Measurements from ENCODE around the gene AMZ1.

DNA sequence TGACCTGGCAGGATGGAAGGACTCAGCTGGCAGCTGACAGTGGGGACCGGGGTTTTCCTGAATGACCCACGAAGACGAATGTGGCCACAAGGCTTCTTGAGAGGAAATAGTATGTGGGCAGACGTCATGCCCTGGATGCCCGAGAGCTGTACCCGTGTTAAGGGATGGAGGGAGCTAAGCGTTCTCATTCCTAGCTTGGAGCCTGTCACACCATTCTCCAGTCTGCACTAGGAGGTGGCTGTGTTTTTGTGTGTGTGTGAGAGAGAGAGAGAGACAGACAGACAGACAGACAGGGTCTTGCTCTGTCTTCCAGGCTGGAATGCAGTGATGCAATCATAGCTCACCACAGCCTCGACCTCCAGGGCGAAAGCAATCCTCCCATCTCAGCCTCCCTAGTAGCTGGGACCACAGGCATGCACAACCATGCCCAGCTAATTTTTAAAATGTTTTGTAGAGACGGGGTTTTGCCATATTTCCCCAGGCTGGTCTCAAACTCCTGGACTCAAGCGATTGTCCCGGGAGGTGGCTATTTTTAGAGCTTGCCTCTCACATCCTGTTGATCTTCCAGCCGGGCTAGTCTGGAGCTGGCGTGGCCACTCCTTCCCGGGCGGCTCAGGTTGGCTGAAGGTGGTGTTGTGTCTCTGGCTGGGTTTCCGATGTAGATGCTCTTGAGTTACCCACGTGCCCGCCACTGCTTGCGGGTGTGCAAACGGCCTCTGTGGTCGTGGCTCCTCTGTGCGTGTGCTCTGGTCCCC, 2.1 kb downstream of the AMZ1 start:
- TF ChIP-seq POLR2A (IDR thresholded peaks at IDR 0.05) = no peak
- TF ChIP-seq, protein P1, sequence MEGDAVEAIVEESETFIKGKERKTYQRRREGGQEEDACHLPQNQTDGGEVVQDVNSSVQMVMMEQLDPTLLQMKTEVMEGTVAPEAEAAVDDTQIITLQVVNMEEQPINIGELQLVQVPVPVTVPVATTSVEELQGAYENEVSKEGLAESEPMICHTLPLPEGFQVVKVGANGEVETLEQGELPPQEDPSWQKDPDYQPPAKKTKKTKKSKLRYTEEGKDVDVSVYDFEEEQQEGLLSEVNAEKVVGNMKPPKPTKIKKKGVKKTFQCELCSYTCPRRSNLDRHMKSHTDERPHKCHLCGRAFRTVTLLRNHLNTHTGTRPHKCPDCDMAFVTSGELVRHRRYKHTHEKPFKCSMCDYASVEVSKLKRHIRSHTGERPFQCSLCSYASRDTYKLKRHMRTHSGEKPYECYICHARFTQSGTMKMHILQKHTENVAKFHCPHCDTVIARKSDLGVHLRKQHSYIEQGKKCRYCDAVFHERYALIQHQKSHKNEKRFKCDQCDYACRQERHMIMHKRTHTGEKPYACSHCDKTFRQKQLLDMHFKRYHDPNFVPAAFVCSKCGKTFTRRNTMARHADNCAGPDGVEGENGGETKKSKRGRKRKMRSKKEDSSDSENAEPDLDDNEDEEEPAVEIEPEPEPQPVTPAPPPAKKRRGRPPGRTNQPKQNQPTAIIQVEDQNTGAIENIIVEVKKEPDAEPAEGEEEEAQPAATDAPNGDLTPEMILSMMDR (IDR thresholded peaks at IDR 0.05) = no peak
